GM21717 (cell line): ENCODE data around the gene ARHGAP8.

Source experiments
- ATAC-seq: cut with Tn5 transposase; IDR thresholded peaks from one replicate; pipeline ENCODE4 v1.9.1; 2021; ENCODE audit warnings: mild to moderate bottlenecking, moderate library complexity; ENCODE audit not compliant: unreplicated experiment

Gene ARHGAP8

GRCh38 chr22:44882226-44882905 is 130.0 kb downstream of the ARHGAP8 start:
- ATAC-seq = no peak

DNA sequence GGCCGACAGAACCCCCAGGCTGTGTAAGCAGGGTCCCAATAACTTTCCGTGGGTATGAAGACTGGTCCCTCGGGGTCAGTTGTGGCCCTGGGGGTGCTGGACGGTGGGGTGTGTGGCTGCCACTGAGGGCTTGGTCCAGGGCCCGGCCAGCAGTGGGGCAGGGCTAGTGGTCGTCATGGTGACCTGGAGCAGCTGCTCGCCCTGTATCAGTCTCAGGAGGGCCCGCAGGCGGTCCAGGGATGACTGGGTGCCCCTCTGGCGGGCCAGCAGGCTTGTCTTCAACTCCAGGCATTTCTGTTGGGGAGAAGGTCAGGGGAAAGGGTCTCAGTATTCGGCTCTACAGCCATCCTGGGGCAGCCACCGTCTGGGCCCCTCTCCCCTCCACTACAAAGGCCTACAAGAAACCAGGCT is 130.6 kb downstream of the ARHGAP8 start:
- ATAC-seq = no peak

GRCh38 chr22:44884562-44884961 is 132.2 kb downstream of the ARHGAP8 start:
- ATAC-seq = no peak

DNA sequence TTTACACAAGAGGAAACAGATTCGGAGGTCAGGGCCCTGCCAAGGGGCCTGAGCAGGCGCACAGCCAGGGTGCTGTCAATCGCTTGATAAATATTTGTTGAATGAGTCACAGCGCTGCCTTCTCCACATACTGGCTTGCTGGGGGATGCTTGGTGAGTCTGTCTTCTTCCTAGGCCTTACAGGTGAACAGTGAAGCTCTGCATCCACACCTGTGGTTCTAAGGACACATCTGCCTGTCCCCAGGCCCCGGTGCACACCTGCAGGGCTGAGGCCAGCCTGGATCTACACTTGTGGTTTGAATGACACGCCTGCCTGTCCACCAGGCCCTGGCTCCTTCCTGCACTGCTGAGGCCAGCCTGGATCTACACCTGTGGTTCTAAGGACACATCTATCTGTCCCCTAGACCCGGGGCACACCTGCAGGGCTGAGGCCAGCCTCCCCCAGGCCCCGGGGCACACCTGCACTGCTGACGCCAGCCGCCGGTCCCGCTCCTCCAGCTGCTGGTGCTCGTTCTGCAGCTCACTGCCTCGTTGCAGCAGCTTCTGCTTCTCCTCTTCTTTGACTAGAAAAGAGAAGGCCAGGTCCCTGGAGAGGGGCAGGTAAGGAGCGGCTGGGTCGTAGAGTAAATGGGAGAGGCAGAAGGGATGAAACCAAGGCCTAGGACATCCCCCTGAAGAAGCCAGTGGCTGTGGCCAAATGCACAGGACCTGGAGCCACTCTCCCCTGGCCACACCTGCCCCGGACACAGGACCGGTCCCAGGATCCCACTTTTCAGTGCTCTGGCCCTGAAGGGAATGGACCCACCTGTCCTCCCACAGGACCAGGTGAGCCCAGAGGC is 132.8 kb downstream of the ARHGAP8 start:
- ATAC-seq = no peak

DNA sequence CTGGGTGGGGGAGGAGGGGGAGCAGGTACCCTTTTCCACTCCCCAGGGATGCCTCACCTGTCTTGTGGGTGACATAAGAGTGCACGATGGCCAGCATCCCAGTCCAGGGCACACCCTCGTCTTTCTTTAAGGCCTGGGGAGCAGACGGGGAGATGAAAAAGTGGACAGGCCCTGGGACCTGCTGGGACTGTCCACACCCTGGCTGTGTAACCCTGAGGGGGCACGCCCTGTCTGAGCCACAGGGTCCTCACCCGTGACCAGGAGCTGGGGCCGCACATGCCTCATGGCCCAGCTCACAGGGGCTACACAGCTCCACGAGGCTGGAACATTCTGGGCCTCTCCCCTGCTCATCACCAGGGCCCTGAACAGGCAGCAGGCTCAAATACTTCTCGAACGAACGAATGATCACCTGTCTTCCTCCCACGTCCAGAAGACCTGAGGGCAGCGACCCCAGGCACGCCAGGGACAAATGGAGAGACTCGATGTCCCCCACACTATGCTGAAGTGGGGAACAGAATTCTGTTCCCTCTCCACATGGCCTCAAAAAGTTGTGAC is 133.5 kb downstream of the ARHGAP8 start:
- no peak for ATAC-seq

DNA sequence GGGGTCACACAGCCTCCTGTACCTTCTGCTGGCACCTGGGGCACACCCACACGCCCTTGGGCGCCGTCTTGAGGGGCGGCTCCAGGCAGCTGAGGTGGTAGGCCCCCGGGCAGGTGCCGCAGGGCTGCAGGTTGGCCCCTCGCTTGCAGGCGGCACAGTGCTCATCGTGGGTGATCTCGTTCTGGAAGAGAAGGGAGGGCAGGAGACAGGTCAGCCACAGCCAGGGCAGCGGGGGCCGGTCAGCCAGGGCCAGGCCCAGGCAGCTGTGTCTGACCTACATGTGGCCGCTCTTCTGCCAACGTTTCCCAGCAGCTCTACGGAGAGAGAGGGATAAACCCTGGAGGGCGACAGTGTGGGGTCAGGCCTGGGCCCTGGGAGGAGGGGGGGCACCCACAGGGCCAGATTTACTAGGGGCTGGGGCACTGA is 135.6 kb downstream of the ARHGAP8 start:
- ATAC-seq = no peak

GRCh38 chr22:44888491-44889254 is 136.3 kb downstream of the ARHGAP8 start:
- ATAC-seq = no peak

GRCh38 chr22:44889255-44889878 is 137.0 kb downstream of the ARHGAP8 start:
- no peak for ATAC-seq

DNA sequence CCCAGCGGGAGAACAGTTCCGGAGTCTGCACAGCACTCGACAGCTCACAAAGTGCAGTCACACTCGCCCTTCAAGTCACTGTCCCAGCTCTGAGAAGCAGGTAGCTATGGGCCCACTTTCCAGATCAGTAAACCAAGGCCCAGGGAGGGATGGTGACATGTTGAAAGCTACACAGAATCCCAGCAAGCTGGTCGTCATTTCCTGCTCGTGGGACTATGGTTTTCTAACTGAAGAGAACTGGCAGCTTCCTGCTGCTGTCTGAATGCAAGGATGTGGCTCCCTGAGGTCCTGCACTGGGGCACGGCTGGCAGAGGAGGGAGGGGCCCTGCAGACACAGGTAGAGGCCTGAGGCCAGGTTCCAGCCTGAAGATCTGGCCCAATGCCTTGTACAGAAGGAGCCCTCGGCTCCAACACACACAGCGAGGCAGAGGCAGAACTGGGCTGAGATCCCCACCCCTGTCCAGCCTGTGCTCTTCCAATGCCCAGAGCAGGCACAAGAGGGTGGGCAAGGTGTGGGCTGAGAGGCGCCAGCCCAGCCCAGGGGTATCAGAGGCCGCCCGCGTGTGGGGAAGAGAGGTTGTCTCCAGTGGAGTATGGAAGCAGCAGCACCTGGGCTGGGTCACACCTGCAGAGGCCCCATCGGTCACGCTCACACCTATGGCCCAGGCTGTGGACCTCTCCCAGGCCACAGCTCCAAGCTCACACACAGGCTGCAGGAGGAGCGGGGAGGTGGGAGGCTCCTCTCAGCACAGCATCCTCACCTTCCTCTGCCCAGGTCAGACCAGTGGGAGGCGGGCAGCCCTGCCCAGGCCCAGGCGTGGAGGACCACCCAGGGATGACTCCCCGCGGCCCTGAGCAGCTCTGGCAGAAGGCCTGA is 138.3 kb downstream of the ARHGAP8 start:
- ATAC-seq = no peak

GRCh38 chr22:44891293-44891747 is 138.9 kb downstream of the ARHGAP8 start:
- no peak for ATAC-seq

GRCh38 chr22:44891791-44892190 is 139.4 kb downstream of the ARHGAP8 start:
- no peak for ATAC-seq

DNA sequence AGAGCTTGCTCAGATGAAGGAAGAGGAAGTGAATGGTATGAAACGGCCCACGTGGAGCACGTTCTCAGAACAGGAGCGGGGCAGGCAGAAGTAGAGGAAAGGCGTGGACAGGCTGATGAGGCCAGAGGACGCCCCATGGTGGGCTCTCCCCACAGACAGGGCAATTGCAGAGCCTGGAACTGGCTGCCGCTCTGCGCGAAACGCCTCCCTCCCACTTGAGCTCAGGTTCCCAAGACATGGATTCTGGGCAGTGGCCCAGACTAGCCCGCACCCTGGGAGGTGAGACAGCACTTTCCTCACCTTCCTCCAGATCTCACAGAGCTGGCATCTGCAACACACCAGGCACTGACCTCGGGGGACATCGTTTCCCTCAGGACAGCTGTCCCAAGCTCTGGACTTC is 139.9 kb downstream of the ARHGAP8 start:
- no peak for ATAC-seq

GRCh38 chr22:44892803-44893730 is 140.7 kb downstream of the ARHGAP8 start:
- no peak for ATAC-seq

DNA sequence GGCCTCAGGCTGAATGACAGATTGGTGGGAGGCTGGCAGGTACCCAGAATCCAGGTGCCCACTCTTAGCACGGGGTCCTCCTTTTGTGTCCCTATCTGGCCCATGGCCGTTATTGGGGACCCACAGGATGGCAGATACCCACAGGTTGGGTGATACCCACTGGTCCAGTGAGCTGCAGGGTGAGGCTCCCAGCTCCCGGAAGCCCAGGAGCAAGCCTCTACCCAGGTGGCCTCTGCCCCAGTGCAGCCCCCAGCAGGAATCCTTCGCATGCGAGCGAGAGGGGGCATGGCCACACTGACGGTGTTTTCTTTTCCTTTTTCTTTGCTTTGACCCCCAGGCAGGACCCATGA is 141.3 kb downstream of the ARHGAP8 start:
- no peak for ATAC-seq

DNA sequence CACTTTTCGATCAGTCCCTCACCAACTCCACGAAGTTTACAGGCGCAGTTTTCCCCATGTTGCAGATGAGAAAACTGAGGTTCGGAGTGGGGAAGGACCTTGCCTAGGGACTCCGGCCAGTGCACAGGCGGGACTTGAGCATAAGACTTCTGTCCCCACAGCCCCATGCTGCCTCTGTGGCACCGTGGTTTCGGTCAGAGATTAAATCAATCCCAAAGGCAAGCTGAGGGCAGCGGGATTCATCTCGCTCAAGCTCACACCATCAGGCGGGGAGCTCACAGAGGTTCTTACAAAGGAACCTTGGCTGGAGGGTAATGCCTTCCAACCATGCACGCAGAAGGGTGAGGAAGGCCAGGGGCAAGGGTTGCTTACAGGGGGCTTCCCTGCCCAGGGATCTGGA is 141.9 kb downstream of the ARHGAP8 start:
- no peak for ATAC-seq

GRCh38 chr22:44894782-44895181 is 142.4 kb downstream of the ARHGAP8 start:
- ATAC-seq = no peak

GRCh38 chr22:44895296-44896055 is 143.1 kb downstream of the ARHGAP8 start:
- no peak for ATAC-seq

DNA sequence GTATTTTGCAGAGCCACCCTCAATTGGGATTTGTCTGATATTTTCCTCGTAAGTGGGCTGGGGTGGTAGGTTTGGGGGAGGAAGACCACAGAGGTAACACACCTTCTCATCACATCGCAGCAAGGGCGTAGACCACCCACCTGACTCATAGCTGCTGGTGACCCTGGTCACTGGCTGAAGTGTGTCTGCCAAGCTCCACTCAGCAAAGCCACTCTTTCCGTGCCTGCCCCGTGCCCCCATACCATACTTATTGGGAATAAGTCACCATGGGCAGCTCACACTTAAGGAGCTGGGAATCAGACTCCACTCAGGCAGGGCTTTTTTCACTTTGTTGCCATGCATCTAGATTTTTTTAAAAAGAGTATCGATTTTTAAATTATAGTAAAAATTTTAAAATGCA is 145.9 kb downstream of the ARHGAP8 start:
- no peak for ATAC-seq
